HG03442 (cell line): ENCODE results near the gene CIRBP.

ENCODE experiments used
- ATAC-seq: cut with Tn5 transposase; IDR thresholded peaks from one replicate; pipeline ENCODE4 v1.9.1; 2021; ENCODE audit warnings: mild to moderate bottlenecking, moderate library complexity; ENCODE audit not compliant: unreplicated experiment

CIRBP gene

DNA sequence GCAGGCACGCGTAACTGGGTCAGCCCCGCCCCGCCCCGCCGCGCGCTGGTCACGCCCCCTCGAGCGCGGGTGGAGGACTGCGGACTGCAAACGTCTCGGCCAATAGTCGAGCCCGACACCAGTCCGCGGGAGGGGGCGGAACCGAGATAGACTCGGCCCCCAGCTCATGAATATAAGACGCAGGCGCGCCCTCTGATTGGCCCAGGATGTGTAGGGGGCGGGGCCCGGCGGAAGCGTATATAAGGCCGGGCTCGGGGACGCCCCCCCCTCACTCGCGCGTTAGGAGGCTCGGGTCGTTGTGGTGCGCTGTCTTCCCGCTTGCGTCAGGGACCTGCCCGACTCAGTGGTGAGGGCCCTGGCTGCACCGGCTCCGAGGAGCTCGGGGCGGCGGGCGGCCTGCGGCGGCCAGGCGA lies at the start of gene CIRBP:
Gene CIRBP (plus strand): TSS at position 268 of the 413 bp plus-strand sequence. CDS start 1,602 bp downstream, outside the sequence.
- ATAC-seq: peak; percentile 58

DNA sequence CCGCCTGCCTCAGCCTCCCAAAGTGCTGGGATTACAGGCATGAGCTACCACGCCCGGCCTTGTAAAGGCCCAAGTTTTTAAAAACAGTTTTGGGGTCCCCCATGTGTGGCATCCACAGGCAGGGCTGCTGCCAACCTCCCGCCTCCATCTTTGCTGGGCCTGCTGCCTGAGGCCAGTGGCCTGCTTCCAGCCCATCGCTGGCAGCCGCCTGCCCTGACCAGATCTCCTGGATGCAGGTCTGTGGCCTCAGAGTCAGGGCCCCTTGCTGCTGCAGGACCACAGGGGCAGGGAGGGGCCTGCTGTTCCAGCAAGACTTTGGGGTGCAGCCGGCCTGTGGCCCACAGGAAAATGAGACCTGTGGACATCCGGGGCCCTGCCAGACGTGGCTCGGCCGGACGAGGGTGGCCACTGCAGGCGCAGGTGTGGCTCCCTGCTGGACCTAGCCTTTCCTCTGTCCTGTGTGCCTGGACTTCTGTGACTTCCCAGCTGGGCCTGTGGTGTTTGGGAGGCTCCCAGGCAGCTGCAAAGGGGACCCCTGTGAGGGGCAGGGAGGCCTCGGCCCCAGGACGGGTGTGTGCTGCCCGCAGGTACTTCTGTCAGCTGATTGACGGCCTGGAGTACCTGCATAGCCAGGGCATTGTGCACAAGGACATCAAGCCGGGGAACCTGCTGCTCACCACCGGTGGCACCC lies 49.2 kb upstream of the CIRBP start:
- ATAC-seq: no peak

DNA sequence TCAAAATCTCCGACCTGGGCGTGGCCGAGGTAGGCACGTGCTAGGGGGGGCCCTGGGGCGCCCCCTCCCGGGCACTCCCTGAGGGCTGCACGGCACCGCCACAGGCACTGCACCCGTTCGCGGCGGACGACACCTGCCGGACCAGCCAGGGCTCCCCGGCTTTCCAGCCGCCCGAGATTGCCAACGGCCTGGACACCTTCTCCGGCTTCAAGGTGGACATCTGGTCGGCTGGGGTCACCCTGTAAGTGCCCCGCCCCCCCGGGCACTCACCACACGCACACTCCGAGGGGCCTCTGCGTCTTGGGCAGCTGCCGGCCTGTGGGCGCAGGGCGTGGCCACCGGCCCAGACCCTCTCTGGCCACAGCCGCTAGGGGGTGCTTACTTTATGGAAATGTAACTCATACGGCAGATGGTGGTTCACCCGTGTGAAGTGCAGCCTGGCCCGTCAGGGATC lies 48.6 kb upstream of the CIRBP start:
- ATAC-seq: no peak

DNA sequence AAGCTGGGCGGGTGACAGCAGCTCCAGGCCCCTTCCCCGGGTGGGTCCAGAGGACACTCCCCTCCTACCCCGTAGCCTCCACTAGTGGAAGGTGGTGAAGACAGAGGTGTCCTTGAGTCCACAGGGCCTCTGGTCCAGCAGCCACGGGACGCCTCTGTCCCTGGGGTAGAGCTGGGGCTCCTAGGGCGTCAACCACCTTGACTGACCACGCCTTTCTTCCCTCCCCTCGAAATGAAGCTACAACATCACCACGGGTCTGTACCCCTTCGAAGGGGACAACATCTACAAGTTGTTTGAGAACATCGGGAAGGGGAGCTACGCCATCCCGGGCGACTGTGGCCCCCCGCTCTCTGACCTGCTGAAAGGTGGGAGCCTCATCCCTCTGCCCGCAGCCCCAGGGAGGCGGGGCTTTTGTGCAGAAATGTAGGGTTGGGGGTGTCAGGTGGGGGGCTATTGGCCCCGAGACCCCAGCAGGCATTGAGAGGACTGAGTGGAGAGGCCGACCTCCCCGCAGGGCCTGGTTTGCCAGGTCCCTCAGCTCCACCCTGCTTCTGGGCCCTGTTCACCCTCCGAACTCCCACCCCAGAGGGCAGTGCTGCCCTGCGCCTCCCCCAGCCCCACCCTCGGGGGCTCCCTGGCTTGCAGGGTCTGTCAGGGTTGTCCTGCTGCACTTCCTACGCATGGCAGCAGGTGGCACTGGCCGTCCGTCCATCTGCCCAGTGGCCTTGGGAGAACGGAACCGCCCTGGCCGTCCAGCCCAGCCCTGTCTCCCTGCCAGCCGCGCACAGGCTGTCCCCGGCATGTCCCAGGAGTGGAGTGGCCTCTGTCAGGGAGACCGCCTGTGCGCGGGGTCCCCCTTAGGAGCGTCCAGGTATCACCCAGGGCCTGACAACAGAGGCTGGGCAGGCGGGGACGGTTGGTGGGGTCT lies 47.9 kb upstream of the CIRBP start:
- ATAC-seq: no peak

DNA sequence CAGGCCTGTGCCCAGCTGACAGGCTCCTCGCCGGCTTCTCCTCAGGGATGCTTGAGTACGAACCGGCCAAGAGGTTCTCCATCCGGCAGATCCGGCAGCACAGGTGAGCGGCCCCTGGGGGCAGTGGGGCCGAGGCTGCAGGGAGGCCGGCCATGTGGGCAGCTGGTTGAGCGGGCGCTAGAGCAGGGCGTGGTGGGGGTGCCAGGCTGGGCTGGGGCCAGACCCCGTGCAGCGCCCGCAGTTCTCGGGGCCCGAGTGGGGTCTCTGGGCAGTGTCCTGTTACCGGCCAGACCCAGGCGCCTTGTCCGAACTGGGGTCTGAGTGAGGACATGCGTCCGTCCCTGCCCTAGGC lies 47.3 kb upstream of the CIRBP start:
- no peak for ATAC-seq

DNA sequence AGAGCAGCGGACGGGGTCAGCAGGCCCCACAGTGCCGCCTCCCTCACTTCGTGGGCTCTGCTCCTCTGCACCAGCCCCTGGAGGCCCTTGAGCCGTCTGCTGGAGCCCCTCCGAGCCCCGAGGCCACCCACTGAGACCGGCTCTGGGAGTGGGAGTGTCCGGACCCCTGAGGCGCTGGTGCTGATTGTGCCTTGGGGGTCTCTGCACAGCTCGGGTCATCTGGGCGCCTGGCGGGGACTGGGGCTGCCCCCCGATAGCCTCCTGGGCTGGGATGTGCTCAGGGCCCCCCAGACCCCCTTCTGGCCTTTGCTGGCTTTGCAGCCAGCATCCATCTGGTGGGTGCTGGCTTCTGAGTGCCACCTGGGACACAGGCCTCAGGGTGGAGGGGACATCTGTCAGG lies 46.7 kb upstream of the CIRBP start:
- no peak for ATAC-seq

DNA sequence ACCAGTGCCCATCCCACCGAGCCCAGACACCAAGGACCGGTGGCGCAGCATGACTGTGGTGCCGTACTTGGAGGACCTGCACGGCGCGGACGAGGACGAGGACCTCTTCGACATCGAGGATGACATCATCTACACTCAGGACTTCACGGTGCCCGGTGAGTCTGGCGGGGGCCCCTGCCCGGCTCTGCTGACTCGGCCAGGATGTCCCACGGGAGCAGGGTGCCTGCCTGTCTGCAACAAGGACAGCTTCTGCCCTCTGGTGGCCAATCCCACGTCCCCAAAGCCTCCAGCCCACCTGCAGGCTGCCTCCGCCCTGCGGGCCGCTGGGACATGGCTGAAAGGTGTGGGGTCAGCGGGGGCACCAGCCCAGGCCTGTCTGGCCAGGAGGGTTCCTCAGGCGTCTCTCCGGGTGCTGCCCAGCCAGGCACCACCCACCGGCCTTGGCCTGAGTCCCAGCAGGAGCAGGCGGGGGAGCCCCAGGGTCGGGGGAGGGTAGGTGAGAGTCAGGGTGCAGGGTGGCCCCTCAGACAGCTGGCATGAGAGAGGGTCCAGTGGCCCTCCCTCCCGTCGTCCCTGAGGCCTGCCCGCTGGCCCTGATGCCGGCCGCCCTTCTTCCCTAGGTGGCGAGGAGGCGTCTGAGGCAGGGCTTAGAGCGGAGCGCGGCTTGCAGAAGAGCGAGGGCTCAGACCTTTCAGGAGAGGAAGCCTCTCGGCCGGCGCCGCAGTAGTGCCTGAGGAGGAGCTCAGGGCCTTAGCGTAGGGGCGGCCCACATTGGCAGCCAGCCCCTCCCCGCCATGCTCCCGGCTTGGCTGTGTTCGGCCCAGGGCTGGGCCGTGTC lies 45.9 kb upstream of the CIRBP start:
- ATAC-seq: no peak

DNA sequence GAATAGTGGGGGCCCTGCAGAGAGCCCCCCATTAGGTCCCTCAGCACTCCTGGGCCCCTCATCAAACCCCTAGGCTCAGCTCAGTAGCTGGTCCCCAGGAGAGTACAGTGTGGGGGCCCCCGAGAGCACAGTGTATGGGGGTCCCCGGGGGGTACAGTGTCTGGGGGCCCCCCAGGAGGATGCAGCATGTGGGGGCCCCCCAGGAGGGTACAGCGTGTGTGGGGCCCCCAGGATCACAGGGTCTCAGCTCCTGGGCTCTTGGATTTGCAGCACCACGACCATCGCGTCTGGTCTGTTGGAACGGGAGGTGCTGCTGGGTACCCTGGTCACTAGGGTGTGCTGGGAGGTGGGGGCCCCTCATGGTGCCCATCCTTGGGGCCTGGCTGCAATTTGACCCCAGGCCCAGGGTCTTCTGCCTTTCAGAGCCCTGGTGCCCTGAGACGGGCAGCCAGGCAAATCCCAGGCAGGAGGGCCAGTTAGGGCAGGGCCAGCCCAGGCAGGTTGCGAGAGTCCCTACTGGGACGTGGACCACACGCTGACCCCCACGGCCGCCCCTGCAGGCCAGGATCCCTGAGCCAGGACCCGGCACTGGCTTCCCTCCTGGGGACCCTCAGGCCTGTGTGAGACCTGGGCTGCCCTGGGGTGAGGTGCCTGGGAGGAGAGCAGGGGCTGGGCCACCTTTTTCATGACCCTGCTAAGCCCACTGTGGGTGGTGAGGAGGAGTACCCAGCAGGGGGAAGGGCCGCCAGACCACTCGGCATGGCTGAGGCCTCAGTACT lies 44.9 kb upstream of the CIRBP start:
- ATAC-seq: no peak

DNA sequence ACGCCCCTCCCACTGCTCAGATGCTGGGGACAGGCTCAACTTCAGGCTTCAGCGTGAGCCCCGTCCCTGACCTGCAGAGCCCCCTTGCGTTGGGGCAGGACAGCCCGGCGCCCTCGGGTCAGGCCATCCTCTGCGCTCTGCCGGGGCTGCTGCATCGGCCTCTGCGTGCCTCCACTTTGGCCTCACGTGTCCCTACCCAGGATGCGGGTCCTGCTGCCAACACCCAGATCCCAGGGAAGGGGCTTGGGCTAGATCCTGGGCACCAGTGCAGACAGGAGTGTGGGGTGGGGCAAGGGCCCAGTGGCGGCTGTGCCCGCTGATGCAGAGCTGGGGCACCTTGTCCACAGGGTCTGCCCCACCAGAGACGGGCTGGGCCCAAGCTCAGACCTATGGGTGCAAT lies 44.3 kb upstream of the CIRBP start:
- no peak for ATAC-seq

DNA sequence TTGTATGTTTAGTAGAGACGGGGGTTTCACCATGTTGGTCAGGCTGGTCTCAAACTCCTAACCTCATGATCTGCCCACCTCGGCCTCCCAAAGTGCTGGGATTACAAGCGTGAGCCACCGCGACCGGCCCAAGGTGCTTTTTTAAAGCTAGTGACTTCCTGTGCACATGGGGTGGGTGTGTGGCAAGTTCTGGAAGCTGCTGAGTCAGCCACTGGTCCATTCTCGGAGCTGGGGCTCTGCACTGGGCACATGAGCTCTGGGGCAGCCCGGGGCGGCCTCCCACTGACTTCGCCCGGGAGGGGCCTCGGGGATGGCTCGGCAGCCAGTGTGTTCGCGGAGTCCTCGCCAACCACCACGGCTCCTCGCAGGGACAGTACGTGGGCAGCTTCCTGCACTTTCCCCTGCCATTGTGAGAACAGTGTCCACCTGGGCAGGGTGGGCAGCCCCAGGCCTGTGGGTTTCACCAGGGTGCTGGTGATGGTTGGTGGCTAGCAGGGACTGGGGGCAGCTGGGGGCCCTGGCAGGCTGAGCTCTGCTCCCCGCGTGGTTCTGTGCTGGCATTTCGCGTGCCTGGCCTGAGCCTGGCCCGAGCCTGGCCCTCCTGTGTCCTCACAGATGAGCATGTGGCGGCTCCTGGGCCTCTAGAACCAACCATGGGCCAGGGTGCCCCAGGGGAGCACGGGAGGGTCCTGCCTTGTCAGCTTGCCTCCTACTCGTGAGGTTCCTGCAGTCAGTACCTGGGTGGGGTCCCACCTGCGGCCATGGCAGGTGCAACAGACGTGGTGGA lies 43.5 kb upstream of the CIRBP start:
- ATAC-seq: no peak

DNA sequence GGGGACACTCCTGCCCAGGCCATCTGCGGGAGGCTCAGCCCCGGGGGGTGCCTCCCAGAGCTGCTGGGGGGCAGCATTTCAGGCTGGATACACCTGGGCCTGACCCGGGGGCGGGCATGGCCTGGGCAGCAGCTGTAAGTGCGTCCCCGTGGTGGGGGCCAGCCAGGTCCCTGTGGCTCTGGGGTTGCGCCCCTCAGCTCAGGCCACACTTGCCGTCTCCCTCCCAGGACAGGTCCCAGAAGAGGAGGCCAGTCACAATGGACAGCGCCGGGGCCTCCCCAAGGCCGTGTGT lies 43.0 kb upstream of the CIRBP start:
- ATAC-seq: no peak

DNA sequence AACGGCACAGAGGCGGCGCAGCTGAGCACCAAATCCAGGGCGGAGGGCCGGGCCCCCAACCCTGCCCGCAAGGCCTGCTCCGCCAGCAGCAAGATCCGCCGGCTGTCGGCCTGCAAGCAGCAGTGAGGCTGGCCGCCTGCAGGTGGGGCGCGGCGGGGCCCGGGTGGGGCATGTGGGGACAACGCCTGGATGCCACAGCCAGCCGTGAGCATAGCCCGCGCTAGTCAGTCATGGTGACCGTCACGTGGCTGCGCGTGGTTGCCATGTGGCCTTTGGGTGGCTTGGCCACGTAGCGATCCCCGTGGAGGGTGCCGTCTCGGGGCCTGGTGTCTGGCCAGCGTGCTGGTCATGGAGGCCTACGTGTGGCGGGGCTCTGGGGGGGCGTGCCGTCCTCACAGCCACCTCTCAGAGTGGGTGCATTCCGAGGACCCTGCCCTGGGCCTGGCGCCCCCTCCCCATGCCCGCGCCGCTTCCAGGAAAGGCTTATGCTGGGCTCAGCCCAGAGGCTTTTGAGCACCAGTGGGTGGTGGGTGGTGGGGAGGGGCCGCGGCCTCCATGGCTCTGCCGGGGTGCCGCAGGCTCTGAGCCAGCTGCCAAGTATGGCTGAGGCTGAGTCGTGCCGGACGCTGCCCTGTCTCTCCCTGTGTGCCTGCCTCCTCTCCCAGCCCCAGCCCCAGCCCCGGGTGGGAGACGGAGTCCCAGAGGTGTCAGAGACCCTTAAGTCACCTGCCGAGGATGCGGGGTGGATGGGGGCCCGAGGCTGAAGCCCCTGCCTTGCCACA lies 42.4 kb upstream of the CIRBP start:
- no peak for ATAC-seq

DNA sequence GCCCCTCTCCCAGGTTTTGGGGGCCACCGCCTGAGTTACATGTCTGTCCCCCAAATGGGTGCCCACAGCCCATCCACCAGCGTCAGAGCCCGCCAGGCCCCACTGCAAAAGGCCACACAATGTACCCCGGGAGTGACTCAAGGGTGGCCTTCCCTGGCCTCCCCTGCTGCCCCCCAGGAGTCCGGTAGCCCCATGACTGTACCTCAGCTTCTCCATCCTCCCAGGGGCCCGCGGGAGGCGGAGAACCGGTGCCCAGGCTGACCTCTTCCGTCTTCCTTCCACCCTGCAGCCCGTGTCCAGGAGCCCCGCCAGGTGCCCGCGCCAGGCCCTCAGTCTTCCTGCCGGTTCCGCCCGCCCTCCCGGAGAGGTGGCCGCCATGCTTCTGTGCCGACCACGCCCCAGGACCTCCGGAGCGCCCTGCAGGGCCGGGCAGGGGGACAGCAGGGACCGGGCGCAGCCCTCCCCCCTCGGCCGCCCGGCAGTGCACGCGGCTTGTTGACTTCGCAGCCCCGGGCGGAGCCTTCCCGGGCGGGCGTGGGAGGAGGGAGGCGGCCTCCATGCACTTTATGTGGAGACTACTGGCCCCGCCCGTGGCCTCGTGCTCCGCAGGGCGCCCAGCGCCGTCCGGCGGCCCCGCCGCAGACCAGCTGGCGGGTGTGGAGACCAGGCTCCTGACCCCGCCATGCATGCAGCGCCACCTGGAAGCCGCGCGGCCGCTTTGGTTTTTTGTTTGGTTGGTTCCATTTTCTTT lies 41.7 kb upstream of the CIRBP start:
- no peak for ATAC-seq

DNA sequence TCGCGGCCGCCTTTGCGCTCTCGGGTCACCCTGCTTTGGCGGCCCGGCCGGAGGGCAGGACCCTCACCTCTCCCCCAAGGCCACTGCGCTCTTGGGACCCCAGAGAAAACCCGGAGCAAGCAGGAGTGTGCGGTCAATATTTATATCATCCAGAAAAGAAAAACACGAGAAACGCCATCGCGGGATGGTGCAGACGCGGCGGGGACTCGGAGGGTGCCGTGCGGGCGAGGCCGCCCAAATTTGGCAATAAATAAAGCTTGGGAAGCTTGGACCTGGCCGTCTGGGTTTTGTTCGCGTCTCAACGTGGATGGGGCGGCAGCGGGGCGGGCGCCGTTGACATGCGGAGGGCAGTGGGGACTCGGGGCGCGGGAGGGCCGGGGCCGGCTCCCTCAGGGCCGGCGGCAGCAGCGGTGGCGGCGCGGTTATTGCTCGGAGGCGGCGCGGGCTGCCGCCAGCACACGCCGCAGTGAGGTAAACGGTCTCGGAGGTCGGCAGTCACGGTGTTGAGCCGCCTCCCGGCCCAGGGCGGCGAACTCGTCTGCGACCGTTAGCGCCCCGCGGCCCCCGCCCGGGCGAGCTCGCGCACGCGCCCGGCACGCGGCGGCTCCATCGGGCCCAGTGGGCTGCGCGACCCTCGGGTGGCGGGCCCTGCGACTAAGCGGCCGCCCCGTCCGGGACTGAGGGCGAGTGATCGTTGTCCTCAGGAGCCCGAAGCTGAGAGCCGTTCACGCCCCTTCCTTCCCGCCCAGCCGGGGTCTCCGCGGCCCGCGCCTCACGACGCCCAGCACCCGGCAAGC lies 40.8 kb upstream of the CIRBP start:
- no peak for ATAC-seq

DNA sequence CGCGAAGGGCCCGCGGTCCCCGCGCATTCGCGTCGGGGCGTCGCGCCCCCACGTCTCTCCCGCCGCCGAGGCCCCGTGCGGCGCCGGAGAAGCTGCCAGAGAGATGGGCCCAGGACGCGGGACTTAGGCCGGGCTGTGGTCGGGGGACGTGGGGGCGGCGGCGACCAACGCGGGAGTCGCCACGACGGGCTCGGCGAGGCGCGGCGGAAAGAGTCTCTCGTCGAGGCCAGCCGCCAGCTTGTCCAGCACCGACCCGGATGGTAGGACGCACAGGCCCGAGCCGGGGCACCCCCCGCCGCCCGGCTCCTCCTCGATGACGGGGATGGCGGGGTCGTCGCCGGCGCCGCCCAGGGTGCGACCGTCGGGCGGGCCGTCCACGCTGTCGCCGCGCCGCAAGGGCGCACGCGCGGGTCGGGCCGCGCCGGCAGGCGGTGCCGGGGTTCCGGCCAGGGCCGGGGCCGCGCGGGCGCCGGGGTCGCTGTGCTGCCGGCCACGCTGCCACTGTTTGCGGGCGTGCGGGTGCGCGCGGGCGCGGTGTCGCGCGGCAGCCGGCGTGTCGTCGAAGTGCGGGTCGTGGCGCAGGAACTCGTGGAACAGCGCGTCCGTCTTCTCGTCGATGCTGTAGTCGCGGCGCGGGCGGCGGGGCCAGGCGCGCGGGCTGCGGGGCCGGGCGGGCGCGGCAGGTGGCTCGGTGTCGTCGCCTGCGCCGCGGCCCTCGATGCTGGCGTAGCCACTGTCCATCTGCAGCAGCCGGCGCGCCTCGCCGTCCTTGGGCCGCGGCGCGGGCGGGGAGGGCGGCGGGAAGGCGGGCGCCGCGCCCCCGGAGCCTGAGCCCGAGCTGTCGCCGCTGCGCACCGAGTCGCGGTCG lies 39.8 kb upstream of the CIRBP start:
- ATAC-seq: no peak

DNA sequence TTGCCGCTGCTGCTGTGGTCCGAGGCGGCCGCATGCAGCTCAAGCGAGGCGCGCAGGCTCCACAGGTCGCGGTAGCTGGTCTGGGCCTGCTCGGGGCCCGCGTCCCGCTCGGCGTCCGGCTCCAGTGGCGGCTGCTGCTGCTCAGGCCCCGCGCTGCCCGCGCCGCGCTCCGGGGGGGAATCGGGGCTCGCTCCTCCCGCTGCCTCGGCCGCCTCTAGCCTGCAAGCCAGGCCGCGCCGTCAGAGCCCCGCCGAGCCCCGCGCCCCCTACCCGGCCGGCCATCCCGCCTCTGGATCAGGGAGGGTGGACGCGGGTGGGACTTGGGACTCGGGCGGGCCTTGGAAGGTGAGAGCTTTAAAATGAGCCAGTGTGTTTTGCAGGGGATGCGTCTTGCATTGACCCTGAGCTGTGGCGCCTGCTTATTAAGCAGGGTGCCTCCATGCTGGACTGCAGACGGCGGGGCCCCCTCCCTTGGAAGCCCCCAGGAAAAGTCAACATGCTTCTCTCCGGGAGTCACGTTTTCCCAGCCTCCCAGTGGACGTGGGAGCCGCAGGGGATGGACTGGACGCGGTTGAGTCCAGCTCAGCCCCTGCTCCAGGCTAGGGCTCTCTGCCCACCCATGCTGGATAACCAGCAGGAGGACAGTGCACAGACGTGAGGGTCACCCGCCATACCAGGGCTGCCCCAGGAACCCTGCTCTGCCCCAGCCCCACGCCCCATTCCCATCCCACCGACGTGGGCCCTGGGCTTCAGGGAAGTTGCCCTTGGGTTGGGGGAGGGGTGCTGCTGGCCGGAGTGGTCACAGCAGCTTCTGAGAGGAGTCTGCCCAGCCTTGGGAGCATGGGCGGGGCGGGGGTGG lies 39.0 kb upstream of the CIRBP start:
- no peak for ATAC-seq
